ENCODE results near the gene SRD5A3. TPM values are rescaled to one million over a fixed set of nuclear protein-coding genes. Genes with fewer than 3 reads are reported as not detected.

Gene SRD5A3
- total and polyA plus RNA-seq, 9 of the 15 experiments (the other 6 are each of a cell fraction or from before 2014, with no cell fraction given): 2.5 to 37.0 (median 13.3) TPM

GRCh38 chr4:55348466-55348865 is 2.4 kb downstream of the SRD5A3 start:
- 11% methylated on average over 3 of the region's 3 CpGs for WGBS (ENCODE audit: insufficient coverage, low coverage, missing lambda C conversion rate)
- POLR2A ChIA-PET: interaction anchor here (0.7 to 1.3 kb wide), 3 partner anchors 14 to 47 kb away, joined by 3 to 4 read pairs (median 4); partner anchors contain the start of gene TMEM165
- Histone ChIP-seq H3K27ac (ENCODE audit: extremely low read depth, low read depth, low read length) (no peak overlapping the region; the same call in 2 of the 3 replicates), H3K9me1 (ENCODE audit: control insufficient read depth, insufficient read depth, low read length) (no peaks in the 10 kb centered on the region), H3K9ac (ENCODE audit: insufficient read depth in 1 of 2, low read depth in 2 of 2, low read length in 2 of 2) (peak overlapping the region in 1 of 2 experiments; percentile 94; a peak in 2 of 4 replicates), H3K79me2 (ENCODE audit: control insufficient read depth, insufficient read depth, low read length) (peaks cover 33% of the 10 kb centered on the region), H3K4me3 (no peak overlapping the region), H4K20me1 (replicated peaks; ENCODE audit: control insufficient read depth, insufficient read depth, low read length) (no peaks in the 10 kb centered on the region), H3K4me2 (ENCODE audit: insufficient read depth, low read length) (peak overlapping the region; percentile 51; the same call in 1 of the 2 replicates), H3K27me3 (ENCODE audit: control insufficient read depth in 2 of 2, insufficient read depth in 2 of 2, low read length in 2 of 2) (no peaks in the 10 kb centered on the region), H3K36me3 (ENCODE audit: control insufficient read depth, insufficient read depth, low read length) (peaks cover 17% of the 10 kb centered on the region), H3K9me3 (replicated peaks; ENCODE audit: control insufficient read depth, insufficient read depth, low read depth, low read length) (no peaks in the 10 kb centered on the region; the same call in 1 of the 2 replicates), H2AFZ (ENCODE audit: low read depth, low read length) (peak overlapping the region; percentile 98; the same call in 1 of the 2 replicates), H3K4me1 (replicated peaks in 1 of 2; ENCODE audit: control insufficient read depth in 2 of 2, insufficient read depth in 2 of 2, low read length in 2 of 2) (peaks cover 12 to 15% of the 10 kb centered on the region in 2 experiments)
- no TSS peak for BruUV-seq (replicated peaks)
- ATAC-seq (no peak), DNase-seq (ENCODE audit: extremely low read depth in 1 of 4, low spot score in 3 of 4) (no peak), FAIRE-seq (no peak)
- intact Hi-C loops (cut with micrococcal nuclease): loop anchor here (5.0 to 10.0 kb wide), 5 partner anchors 96 to 516 kb away; partner anchors contain the start of genes CLOCK and NMU
- TF ChIP-seq ZNF76 (CRISPR knock-in tag; IDR thresholded peaks at IDR 0.05; ENCODE audit: borderline replicate concordance) (no peak), HDAC6 (IDR thresholded peaks at IDR 0.05; ENCODE audit: low read depth, low read length) (no peak), TRIM25 (IDR thresholded peaks at IDR 0.05; ENCODE audit: borderline replicate concordance) (no peak)
- in situ Hi-C loops (cut with MboI): loop anchor here (10.0 kb wide), 1 partner anchor 196 kb away; the partner anchor contains the start of gene CLOCK
- CTCF ChIA-PET (ENCODE audit: low intra/inter-chr PET ratio): no interaction called here
